IMR-90 (cell line): ENCODE data around the gene WWP2. TPM values are rescaled to one million over a fixed set of nuclear protein-coding genes. Genes with fewer than 3 reads are reported as not detected.

ENCODE experiments used
- ATAC-seq: fragments of 200-7000 bp; cut with Tn5 transposase; 2 replicates; pipeline ENCODE4 v1.9.1; 2020; ENCODE audit warnings: low read depth, mild to moderate bottlenecking, moderate library complexity
- BruUV-seq: library from RNA; stranded (reverse); fragments of 400-500 nt; replicated peaks from 2 replicates; lab custom pipeline; 2021; lab: Mats Ljungman, UMichigan
- CTCF ChIA-PET: fragments of 300-600 bp; formaldehyde crosslinking; extraction: SDS; loops from one replicate; lab custom pipeline; 2021; ENCODE audit warnings: antibody characterized with exemption; lab: Yijun Ruan, JAX
- POLR2A ChIA-PET: fragments of 300-600 bp; sonication (Branson Sonifier 250); formaldehyde crosslinking; loops from one replicate; lab custom pipeline; 2022; ENCODE audit warnings: antibody characterized with exemption; ENCODE audit not compliant: unreplicated experiment; lab: Charles Lee
- DNase-seq: peaks from one replicate; pipeline ENCODE4 v3.0.0; 2013
- H2AFZ ChIP-seq: replicated peaks from 2 replicates; pipeline ENCODE3; 2013; ENCODE audit warnings: low read length, mild to moderate bottlenecking; ENCODE audit not compliant: poor library complexity
- H2AK5ac ChIP-seq: 2 replicates; pipeline ENCODE4 v1.6.1; 2013; ENCODE audit warnings: low read depth, low read length, inconsistent platforms
- H2AK9ac ChIP-seq: replicated peaks from 2 replicates; pipeline ENCODE3; 2013; ENCODE audit warnings: mild to moderate bottlenecking, low read depth, low read length, moderate library complexity; ENCODE audit not compliant: poor library complexity
- H2BK120ac ChIP-seq: 2 replicates; pipeline ENCODE4 v1.6.1; 2013; ENCODE audit warnings: low read depth, low read length, inconsistent platforms
- H2BK15ac ChIP-seq: 3 replicates; pipeline ENCODE4 v1.6.1; 2013; ENCODE audit warnings: low read depth, low read length, inconsistent platforms
- H2BK20ac ChIP-seq: 2 replicates; pipeline ENCODE4 v1.6.1; 2013; ENCODE audit warnings: low read depth, mild to moderate bottlenecking, inconsistent platforms, low read length, moderate library complexity
- H2BK5ac ChIP-seq: 2 replicates; pipeline ENCODE4 v1.6.1; 2013; ENCODE audit warnings: mild to moderate bottlenecking, low read depth, low read length, inconsistent platforms; ENCODE audit not compliant: poor library complexity, severe bottlenecking
- H3K14ac ChIP-seq: replicated peaks from 2 replicates; pipeline ENCODE4 v1.6.1; 2013; ENCODE audit warnings: low read depth, low read length, inconsistent platforms
- H3K18ac ChIP-seq: 2 replicates; pipeline ENCODE4 v1.6.1; 2013; ENCODE audit warnings: low read depth, low read length, control low read depth
- H3K23ac ChIP-seq: 2 replicates; pipeline ENCODE4 v1.6.1; 2013; ENCODE audit warnings: low read depth, low read length, inconsistent platforms
- H3K27ac ChIP-seq: 2 replicates; pipeline ENCODE4 v1.5.1; 2013; ENCODE audit warnings: mild to moderate bottlenecking, control low read depth, low read length; ENCODE audit not compliant: insufficient read depth
- H3K27me3 ChIP-seq: 2 replicates; pipeline ENCODE4 v1.6.1; 2013; ENCODE audit warnings: low read length; ENCODE audit not compliant: control insufficient read depth, insufficient read depth
- H3K36me3 ChIP-seq: 2 replicates; pipeline ENCODE4 v1.6.1; 2013; ENCODE audit warnings: low read length, mixed read lengths; ENCODE audit not compliant: control insufficient read depth, insufficient read depth
- H3K4ac ChIP-seq: 2 replicates; pipeline ENCODE4 v1.6.1; 2013; ENCODE audit warnings: low read depth, low read length, inconsistent platforms
- H3K4me1 ChIP-seq: 2 replicates; pipeline ENCODE4 v1.6.1; 2013; ENCODE audit warnings: low read length, mixed read lengths; ENCODE audit not compliant: control insufficient read depth, insufficient read depth
- H3K4me2 ChIP-seq: 2 replicates; pipeline ENCODE4 v1.6.1; 2013; ENCODE audit warnings: low read depth, mild to moderate bottlenecking, control low read depth, low read length, moderate library complexity
- H3K4me3 ChIP-seq: 2 replicates; pipeline ENCODE4 v1.5.1; 2013; ENCODE audit warnings: low read depth, mild to moderate bottlenecking, control low read depth, low read length, moderate library complexity; ENCODE audit not compliant: insufficient read depth
- H3K56ac ChIP-seq: 2 replicates; pipeline ENCODE4 v1.6.1; 2013; ENCODE audit warnings: low read length, inconsistent platforms; ENCODE audit not compliant: insufficient read depth; ENCODE audit errors: extremely low read depth
- H3K79me1 ChIP-seq, 2 experiments: 2 replicates each; pipeline ENCODE4 v1.6.1; 2013; ENCODE audit warnings: low read length in 2 of 2, inconsistent platforms in 1 of 2, low read depth in 1 of 2
- H3K9ac ChIP-seq: 2 replicates; pipeline ENCODE4 v1.6.1; 2013; ENCODE audit warnings: low read depth, low read length, control low read depth
- H3K9me1 ChIP-seq: 2 replicates; pipeline ENCODE4 v1.6.1; 2013; ENCODE audit warnings: low read length, inconsistent platforms; ENCODE audit not compliant: insufficient read depth
- H3K9me3 ChIP-seq: 2 replicates; pipeline ENCODE4 v1.6.1; 2013; ENCODE audit warnings: low read length; ENCODE audit not compliant: control insufficient read depth, insufficient read depth
- H4K20me1 ChIP-seq: 2 replicates; pipeline ENCODE4 v1.6.1; 2013; ENCODE audit warnings: low read length, inconsistent platforms; ENCODE audit not compliant: insufficient read depth
- H4K5ac ChIP-seq: 2 replicates; pipeline ENCODE4 v1.6.1; 2013; ENCODE audit warnings: mild to moderate bottlenecking, low read depth, low read length, control low read depth
- H4K8ac ChIP-seq, 2 experiments: 2 replicates each; pipeline ENCODE4 v1.6.1; 2013; ENCODE audit warnings: low read depth in 2 of 2, low read length in 2 of 2, control low read depth in 1 of 2, inconsistent platforms in 1 of 2
- H4K91ac ChIP-seq: 2 replicates; pipeline ENCODE4 v1.6.1; 2013; ENCODE audit warnings: low read depth, low read length, inconsistent platforms; ENCODE audit not compliant: insufficient read depth
- BHLHE40 ChIP-seq: fragments of 150-350 bp; IDR thresholded peaks from 2 replicates; pipeline ENCODE4 v1.6.1; 2016; ENCODE audit warnings: mild to moderate bottlenecking, low read depth, low read length
- CEBPB ChIP-seq: IDR thresholded peaks from 2 replicates; pipeline ENCODE4 v1.6.1; 2012; ENCODE audit warnings: low read depth, low read length, improper control_type of control experiment
- CHD1 ChIP-seq: IDR thresholded peaks from 2 replicates; pipeline ENCODE4 v1.6.1; 2012; ENCODE audit warnings: low read depth, low read length, improper control_type of control experiment
- FOS ChIP-seq: fragments of 150-350 bp; IDR thresholded peaks from 2 replicates; pipeline ENCODE4 v1.6.1; 2016; ENCODE audit warnings: low read depth, low read length
- MAFK ChIP-seq: IDR thresholded peaks from 2 replicates; pipeline ENCODE4 v1.6.1; 2012; ENCODE audit warnings: low read depth, low read length, improper control_type of control experiment
- MAZ ChIP-seq: IDR thresholded peaks from 2 replicates; pipeline ENCODE4 v1.6.1; 2012; ENCODE audit warnings: low read depth, mild to moderate bottlenecking, low read length, improper control_type of control experiment, moderate library complexity, borderline replicate concordance
- MXI1 ChIP-seq: IDR thresholded peaks from 2 replicates; pipeline ENCODE4 v1.6.1; 2012; ENCODE audit warnings: low read depth, mild to moderate bottlenecking, low read length, moderate library complexity, borderline replicate concordance
- NFE2L2 ChIP-seq: fragments of 150-350 bp; IDR thresholded peaks from 2 replicates; pipeline ENCODE4 v1.6.1; 2016; ENCODE audit warnings: low read depth, mild to moderate bottlenecking, low read length
- POLR2A ChIP-seq: IDR thresholded peaks from 2 replicates; pipeline ENCODE4 v1.6.1; 2012; ENCODE audit warnings: mild to moderate bottlenecking, low read depth, low read length
- RAD21 ChIP-seq: IDR thresholded peaks from 2 replicates; pipeline ENCODE4 v1.6.1; 2012; ENCODE audit warnings: low read length, improper control_type of control experiment
- RCOR1 ChIP-seq: IDR thresholded peaks from 2 replicates; pipeline ENCODE4 v1.6.1; 2012; ENCODE audit warnings: mild to moderate bottlenecking, low read length, improper control_type of control experiment; ENCODE audit not compliant: insufficient replicate concordance
- RFX5 ChIP-seq: IDR thresholded peaks from 2 replicates; pipeline ENCODE4 v1.8.0; 2012; ENCODE audit warnings: low read depth, mild to moderate bottlenecking, low read length, moderate library complexity
- SMC3 ChIP-seq: fragments of 150-350 bp; IDR thresholded peaks from 2 replicates; pipeline ENCODE4 v1.6.1; 2016; ENCODE audit warnings: low read depth, mild to moderate bottlenecking, antibody characterized with exemption, low read length, moderate library complexity
- WGBS, 2 experiments: methylation state at CpG; one replicate each; pipeline versions ENCODE4 v1.1.5 to v1.1.7; 2013; ENCODE audit warnings: missing lambda C conversion rate in 2 of 2; ENCODE audit not compliant: insufficient read length in 1 of 2; ENCODE audit errors: extremely low coverage in 2 of 2; 5-methylcytosine and 5-hydroxymethylcytosine counted together
- dilution Hi-C: fragments of 300-500 bp; cut with HindIII; formaldehyde crosslinking; loops from one replicate; pipeline ENCODE4 v1.14.3; 2018; ENCODE audit warnings: low sequenced_read_pairs; ENCODE audit not compliant: unreplicated experiment
- in situ Hi-C: fragments of 300-500 bp; cut with MboI; formaldehyde crosslinking; loops from 3 replicates; pipeline ENCODE4 v1.14.3; 2019; ENCODE audit warnings: low sequenced_read_pairs, inconsistent platforms, mixed read lengths
- intact Hi-C: fragments of 100-400 bp; cut with micrococcal nuclease; formaldehyde crosslinking; loops from 2 replicates; pipeline ENCODE4 v1.10.0; 2022
- polyA plus RNA-seq, 3 experiments: library from polyadenylated mRNA; depleted of rRNA; stranded (reverse); fragments of >200 nt; gene quantifications; 2 replicates each; pipeline ENCODE4 v1.2.3, GENCODE V29; 2012; ENCODE audit warnings: low replicate concordance in 1 of 3
- total RNA-seq: library from RNA; depleted of rRNA; stranded (reverse); fragments of >200 nt; gene quantifications from 2 replicates; pipeline ENCODE4 v1.2.3, GENCODE V29; 2012
- TF ChIP-seq, protein P1 (sequence below): conservative IDR thresholded peaks from 2 replicates; pipeline ENCODE4 v1.5.1; 2012; ENCODE audit warnings: mild to moderate bottlenecking, low read depth, low read length, improper control_type of control experiment
- TF ChIP-seq, protein P2 (sequence below): fragments of 150-350 bp; IDR thresholded peaks from 2 replicates; pipeline ENCODE4 v1.6.1; 2016; ENCODE audit warnings: low read depth, mild to moderate bottlenecking, low read length, moderate library complexity, borderline replicate concordance
- TF ChIP-seq, protein P3 (sequence below): fragments of 150-350 bp; IDR thresholded peaks from 2 replicates; pipeline ENCODE4 v1.6.1; 2017; ENCODE audit warnings: mild to moderate bottlenecking, antibody characterized with exemption, low read length, low read depth

WWP2 gene
- total and polyA plus RNA-seq, 2 of the 4 experiments (the other 2 are of a cell fraction): 12.7 to 13.7 TPM

GRCh38 chr16:69771651-69771967, 9.5 kb downstream of the WWP2 start:
- H4K20me1 ChIP-seq: peaks cover 6% of the 10 kb centered on the region; the same call in 1 of the 2 replicates
- CTCF ChIA-PET: no interaction called here
- TF ChIP-seq POLR2A (no peak), RCOR1 (no peak), RFX5 (no peak), SMC3 (no peak), CHD1 (no peak), MXI1 (no peak), BHLHE40 (no peak), RAD21 (no peak), MAFK (no peak), CEBPB (no peak), MAZ (no peak), NFE2L2 (no peak), FOS (no peak)
- TF ChIP-seq, protein P1, sequence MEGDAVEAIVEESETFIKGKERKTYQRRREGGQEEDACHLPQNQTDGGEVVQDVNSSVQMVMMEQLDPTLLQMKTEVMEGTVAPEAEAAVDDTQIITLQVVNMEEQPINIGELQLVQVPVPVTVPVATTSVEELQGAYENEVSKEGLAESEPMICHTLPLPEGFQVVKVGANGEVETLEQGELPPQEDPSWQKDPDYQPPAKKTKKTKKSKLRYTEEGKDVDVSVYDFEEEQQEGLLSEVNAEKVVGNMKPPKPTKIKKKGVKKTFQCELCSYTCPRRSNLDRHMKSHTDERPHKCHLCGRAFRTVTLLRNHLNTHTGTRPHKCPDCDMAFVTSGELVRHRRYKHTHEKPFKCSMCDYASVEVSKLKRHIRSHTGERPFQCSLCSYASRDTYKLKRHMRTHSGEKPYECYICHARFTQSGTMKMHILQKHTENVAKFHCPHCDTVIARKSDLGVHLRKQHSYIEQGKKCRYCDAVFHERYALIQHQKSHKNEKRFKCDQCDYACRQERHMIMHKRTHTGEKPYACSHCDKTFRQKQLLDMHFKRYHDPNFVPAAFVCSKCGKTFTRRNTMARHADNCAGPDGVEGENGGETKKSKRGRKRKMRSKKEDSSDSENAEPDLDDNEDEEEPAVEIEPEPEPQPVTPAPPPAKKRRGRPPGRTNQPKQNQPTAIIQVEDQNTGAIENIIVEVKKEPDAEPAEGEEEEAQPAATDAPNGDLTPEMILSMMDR: no peak
- TF ChIP-seq, protein P2, sequence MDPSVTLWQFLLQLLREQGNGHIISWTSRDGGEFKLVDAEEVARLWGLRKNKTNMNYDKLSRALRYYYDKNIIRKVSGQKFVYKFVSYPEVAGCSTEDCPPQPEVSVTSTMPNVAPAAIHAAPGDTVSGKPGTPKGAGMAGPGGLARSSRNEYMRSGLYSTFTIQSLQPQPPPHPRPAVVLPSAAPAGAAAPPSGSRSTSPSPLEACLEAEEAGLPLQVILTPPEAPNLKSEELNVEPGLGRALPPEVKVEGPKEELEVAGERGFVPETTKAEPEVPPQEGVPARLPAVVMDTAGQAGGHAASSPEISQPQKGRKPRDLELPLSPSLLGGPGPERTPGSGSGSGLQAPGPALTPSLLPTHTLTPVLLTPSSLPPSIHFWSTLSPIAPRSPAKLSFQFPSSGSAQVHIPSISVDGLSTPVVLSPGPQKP: no peak
- TF ChIP-seq, protein P3, sequence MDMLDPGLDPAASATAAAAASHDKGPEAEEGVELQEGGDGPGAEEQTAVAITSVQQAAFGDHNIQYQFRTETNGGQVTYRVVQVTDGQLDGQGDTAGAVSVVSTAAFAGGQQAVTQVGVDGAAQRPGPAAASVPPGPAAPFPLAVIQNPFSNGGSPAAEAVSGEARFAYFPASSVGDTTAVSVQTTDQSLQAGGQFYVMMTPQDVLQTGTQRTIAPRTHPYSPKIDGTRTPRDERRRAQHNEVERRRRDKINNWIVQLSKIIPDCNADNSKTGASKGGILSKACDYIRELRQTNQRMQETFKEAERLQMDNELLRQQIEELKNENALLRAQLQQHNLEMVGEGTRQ: no peak
- H3K18ac ChIP-seq: no peak overlapping the region
- 0 out of 2 replicates have a peak, but pooled peaks cover 3% of the 10 kb centered on the region for H3K9me3 ChIP-seq
- H3K9me1 ChIP-seq: no peaks in the 10 kb centered on the region; the same call in 1 of the 2 replicates
- no peak overlapping the region for H2BK15ac ChIP-seq
- H4K5ac ChIP-seq: no peak overlapping the region
- ATAC-seq (no peak), DNase-seq (no peak)
- H2BK20ac ChIP-seq: no peak overlapping the region
- no TSS peak for BruUV-seq
- H2AFZ ChIP-seq: no peak overlapping the region
- no peak overlapping the region for H3K4me3 ChIP-seq
- no peak overlapping the region for H4K91ac ChIP-seq
- H3K56ac ChIP-seq: no peak overlapping the region
- H3K27ac ChIP-seq: no peak overlapping the region
- H3K27me3 ChIP-seq: no peaks in the 10 kb centered on the region
- POLR2A ChIA-PET: no interaction called here
- in situ Hi-C loops (no loop called here), dilution Hi-C loops (no loop called here), intact Hi-C loops (no loop called here)
- no peak overlapping the region for H3K14ac ChIP-seq
- H3K4ac ChIP-seq: no peak overlapping the region
- no peak overlapping the region for H4K8ac ChIP-seq
- WGBS, 2 experiments: 100% methylated on average over 1 of the region's 2 CpGs; no CpG with 5 or more reads in 1 of the 2 experiments
- no peak overlapping the region for H3K9ac ChIP-seq
- H2BK5ac ChIP-seq: no peak overlapping the region
- H3K4me1 ChIP-seq: peaks cover 2% of the 10 kb centered on the region; the same call in 1 of the 2 replicates
- no peak overlapping the region for H3K23ac ChIP-seq
- H2BK120ac ChIP-seq: no peak overlapping the region
- H2AK9ac ChIP-seq: no peak overlapping the region
- no peak overlapping the region for H3K4me2 ChIP-seq
- H2AK5ac ChIP-seq: no peak overlapping the region
- H3K79me1 ChIP-seq: peaks cover 44 to 60% of the 10 kb centered on the region in 2 experiments
- H3K36me3 ChIP-seq: no peaks in the 10 kb centered on the region
